GM18502 (cell line): ENCODE data around the gene MEIS1.

Experiments used
- ATAC-seq: cut with Tn5 transposase; IDR thresholded peaks from one replicate; pipeline ENCODE4 v1.9.1; 2021; ENCODE audit warnings: mild to moderate bottlenecking; ENCODE audit not compliant: unreplicated experiment, poor library complexity

MEIS1 gene

GRCh38 chr2:66497431-66498288 is 62.7 kb downstream of the MEIS1 start:
- no peak for ATAC-seq

DNA sequence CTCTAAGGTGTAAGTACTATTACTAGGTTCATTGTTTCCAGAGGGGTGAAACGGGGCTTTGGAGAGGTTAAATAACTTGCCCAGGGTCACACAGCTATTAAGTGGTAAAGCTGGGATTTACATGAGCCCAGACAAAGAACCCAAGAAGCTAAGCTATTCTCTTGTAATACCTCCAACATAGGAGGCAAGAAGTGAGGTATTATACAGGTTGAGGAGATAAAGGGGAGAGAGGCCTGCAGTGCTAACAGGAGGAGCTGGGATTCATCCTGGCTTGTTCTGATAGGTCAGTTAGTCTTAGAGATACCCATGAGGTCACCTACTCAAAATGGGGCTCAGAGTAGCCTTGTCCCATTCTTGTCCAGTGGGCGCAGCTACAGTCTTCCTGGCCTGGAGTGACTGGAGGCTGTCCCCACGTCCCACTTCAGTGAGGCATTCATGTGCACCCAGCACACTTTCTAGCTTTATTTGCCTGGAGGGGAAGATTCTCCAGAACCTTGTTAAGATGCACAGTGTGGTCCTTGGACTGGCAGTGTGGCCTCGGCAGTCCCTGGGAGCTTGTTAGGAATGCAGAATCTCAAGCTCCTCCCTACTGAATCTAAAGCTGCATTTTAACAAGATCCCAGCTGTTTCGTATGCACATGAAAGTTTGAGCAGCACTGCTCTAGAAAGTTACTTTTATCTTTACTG is 63.5 kb downstream of the MEIS1 start:
- no peak for ATAC-seq

GRCh38 chr2:66501267-66501666 is 66.3 kb downstream of the MEIS1 start:
- ATAC-seq: no peak

DNA sequence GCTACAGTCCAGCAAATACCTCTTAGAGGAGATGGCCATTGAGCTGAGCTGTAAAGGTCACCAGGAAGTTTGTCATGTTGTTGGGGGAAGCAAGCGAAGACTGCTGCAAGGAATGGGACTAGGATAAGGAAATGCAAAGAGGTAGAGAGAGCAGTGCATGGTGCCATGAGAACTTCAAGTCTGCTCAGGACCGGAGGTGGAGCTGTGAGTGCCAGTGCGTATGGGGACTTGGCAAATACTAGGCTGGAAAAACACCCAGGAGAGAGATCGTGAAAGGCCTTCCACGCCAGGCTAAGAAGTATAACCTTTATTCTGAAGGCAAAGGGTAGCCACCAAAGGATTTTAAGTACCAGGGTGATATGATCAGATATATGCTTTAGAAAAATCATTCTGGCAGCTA is 71.3 kb downstream of the MEIS1 start:
- no peak for ATAC-seq

GRCh38 chr2:66507673-66508201 is 72.8 kb downstream of the MEIS1 start:
- no peak for ATAC-seq

DNA sequence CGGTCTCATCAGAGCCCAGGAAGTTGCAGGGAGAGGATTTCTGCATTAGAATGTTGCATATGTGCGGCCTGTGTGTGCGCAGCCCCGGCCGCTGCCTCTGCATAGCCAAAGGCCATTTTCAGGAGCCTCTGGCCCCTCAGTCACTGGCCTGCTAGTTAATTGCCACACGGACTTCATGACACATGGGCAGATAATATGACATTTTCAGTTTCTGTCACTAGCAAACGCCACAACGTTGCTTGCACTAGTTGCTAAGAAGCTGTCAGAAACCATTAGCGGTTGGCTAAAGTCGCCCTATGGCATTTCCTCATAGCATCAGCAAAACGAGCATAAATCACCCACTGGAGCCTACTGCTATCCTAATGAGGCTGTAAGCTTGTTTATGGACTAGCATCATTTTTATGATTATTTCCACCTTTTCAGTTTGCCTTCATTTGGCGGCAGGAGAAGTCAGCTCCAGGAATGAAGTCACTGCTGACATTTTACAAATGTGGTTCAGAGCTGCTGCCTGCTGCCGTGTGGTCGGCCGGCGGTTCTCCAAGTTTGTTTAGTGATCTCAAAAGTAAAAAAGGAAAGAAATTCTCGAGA is 73.7 kb downstream of the MEIS1 start:
- no peak for ATAC-seq

GRCh38 chr2:66509326-66509811 is 74.4 kb downstream of the MEIS1 start:
- no peak for ATAC-seq

GRCh38 chr2:66512626-66513025 is 77.7 kb downstream of the MEIS1 start:
- no peak for ATAC-seq

GRCh38 chr2:66515743-66516142 is 80.8 kb downstream of the MEIS1 start:
- no peak for ATAC-seq

- no peak for ATAC-seq
These were observed 81.6 kb downstream of the MEIS1 start for GRCh38 chr2:66516499-66516898.

- ATAC-seq: no peak
These were observed 82.8 kb downstream of the MEIS1 start for GRCh38 chr2:66517772-66518171.

- no peak for ATAC-seq
These were observed 84.4 kb downstream of the MEIS1 start for GRCh38 chr2:66519264-66519843.

GRCh38 chr2:66521291-66521922 is 86.5 kb downstream of the MEIS1 start:
- ATAC-seq: no peak

GRCh38 chr2:66522611-66523376 is 87.9 kb downstream of the MEIS1 start:
- no peak for ATAC-seq

DNA sequence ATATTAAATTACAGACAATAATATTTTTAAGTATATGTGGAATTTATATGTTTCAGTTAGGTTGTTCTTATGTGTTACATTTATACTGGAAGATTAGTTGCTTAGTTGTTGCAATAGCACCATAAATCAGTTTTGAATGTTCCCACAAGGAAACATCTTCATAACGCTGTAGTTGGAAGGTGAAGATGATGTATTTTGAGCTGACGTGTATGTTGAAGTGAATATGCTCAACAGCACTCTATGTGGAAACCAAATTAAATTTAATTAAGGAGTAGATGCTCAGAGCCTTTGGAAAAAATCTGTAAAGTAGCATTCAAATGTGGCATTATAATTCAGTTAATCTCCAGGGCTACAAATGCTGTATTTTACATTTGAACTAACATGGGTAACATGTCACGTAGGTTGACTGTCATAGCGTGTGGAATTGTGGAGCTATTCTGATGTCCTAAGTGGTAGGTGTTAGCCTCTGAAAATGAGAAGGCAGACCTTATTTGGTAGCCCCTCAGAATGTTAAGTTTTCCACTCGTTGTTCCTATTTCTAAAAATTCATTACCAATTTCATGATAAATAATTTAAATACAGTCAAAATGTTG is 88.5 kb downstream of the MEIS1 start:
- ATAC-seq: no peak

- no peak for ATAC-seq
These were observed 89.1 kb downstream of the MEIS1 start for GRCh38 chr2:66523990-66524389.

DNA sequence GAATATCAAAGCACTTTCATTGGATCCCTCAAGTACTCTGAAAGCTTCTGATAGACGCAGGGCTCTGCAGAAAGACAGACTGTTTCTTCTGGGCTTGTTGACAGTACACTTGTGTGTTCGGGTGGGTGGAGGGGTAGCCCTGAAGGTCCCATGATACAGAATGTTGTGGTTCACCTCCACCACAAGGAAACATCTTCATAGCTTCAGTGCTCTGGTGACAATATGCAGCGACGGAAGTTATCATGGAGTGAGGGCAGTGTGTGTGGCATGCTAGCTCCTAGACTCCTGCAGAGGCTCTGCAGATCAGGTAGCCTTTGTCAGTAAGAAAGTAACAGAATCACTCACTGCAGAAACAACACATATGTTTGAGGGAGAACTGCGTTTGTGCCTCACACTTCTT is 90.7 kb downstream of the MEIS1 start:
- ATAC-seq: no peak

GRCh38 chr2:66526180-66526579 is 91.3 kb downstream of the MEIS1 start:
- ATAC-seq: no peak
